HTERT RPE-1 (cell line): Measurements from ENCODE around the gene BANK1.

ENCODE experiments used
- in situ Hi-C: fragments of 300-500 bp; cut with MboI; formaldehyde crosslinking; loops from 4 replicates; pipeline ENCODE4 v1.14.3; 2020; ENCODE audit warnings: low sequenced_read_pairs

Gene BANK1, protein sequence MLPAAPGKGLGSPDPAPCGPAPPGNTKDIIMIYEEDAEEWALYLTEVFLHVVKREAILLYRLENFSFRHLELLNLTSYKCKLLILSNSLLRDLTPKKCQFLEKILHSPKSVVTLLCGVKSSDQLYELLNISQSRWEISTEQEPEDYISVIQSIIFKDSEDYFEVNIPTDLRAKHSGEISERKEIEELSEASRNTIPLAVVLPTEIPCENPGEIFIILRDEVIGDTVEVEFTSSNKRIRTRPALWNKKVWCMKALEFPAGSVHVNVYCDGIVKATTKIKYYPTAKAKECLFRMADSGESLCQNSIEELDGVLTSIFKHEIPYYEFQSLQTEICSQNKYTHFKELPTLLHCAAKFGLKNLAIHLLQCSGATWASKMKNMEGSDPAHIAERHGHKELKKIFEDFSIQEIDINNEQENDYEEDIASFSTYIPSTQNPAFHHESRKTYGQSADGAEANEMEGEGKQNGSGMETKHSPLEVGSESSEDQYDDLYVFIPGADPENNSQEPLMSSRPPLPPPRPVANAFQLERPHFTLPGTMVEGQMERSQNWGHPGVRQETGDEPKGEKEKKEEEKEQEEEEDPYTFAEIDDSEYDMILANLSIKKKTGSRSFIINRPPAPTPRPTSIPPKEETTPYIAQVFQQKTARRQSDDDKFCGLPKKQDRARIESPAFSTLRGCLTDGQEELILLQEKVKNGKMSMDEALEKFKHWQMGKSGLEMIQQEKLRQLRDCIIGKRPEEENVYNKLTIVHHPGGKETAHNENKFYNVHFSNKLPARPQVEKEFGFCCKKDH

GRCh38 chr4:101790521-101791181 is at the start of gene BANK1:
Gene BANK1, plus strand, starts transcription at chr4:101790730. Its CDS starts 151 bp downstream, at chr4:101790881.
- in situ Hi-C loops: no loop called here

GRCh38 chr4:101753721-101754120 is 36.8 kb upstream of the BANK1 start:
- in situ Hi-C loops: no loop called here

DNA sequence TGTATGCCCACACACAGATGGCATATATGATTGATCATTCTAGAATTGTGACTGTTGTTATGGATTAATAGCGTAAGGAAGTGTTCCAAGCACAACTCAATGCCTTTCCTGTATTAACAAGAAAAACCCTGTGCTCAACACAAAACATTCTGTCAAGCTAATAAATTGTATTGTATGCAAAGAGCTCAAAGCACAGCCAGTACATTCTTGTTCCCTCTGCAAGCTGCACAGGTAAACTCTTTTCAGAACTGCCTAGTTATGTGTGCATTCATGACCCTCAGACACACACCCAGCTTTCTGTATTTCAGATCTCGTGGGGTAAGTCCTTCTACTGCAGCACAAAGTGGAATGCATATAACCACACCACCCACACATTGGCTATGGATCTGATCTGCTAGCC is 34.3 kb upstream of the BANK1 start:
- in situ Hi-C loops: no loop called here

GRCh38 chr4:101761405-101761804 is 29.1 kb upstream of the BANK1 start:
- in situ Hi-C loops: no loop called here

DNA sequence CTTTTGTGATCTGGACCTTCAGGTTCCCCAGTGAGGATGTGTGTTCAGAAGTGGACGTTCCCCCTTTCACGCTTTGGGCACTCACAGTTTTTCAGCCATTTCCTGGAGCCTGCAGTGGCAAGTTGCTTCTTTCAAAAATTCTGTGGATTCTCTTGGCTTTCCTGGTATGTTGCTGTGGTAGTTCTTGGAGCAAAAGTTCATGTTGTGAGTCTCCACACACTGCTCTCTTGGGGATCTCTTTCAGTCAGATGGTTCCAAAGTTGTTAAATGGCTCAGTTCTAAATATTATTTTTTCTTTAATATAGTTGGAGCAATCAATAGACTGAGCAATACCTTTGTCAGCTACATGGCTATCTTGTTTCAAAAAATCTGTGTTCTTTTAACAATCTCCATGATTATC is 28.5 kb upstream of the BANK1 start:
- in situ Hi-C loops: no loop called here

DNA sequence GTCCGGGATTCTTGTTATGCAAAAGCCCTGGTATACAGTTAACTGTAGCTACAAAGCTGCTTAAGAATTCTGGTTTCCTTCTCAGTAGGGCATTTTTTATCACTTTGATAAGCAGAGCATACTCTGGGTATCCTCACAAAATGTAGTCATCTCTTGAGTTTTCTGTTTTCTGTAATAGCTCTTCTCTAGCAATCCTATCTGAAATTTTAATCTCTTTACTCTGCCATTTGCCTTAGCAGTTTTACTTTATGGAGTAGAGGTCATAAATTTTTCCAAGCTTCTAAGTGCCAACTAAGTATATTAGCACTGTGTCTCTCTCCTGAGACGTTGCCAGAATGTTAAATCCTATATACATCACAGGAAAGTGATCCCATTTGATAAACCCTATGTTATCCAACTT is 28.0 kb upstream of the BANK1 start:
- in situ Hi-C loops: no loop called here

DNA sequence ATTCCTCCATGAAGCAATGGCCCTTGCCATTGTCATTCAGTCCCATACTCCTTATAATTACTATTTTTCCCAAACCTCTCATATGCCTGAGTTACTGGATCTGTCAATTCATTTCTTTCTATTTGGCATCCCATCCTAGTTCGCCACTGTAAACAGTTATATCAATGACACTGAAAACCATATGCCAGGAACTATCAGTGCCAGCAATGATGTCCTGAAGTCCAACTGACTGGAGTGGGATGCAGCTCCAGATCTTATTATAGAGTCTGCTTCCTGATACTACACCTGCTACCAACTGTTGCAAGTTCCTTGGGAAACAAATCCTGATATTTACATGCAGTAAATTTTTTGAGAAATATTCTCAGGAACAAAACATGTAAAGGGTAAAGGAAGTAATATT is 27.0 kb upstream of the BANK1 start:
- in situ Hi-C loops: no loop called here

GRCh38 chr4:101774807-101775206 is 15.7 kb upstream of the BANK1 start:
- in situ Hi-C loops: no loop called here

DNA sequence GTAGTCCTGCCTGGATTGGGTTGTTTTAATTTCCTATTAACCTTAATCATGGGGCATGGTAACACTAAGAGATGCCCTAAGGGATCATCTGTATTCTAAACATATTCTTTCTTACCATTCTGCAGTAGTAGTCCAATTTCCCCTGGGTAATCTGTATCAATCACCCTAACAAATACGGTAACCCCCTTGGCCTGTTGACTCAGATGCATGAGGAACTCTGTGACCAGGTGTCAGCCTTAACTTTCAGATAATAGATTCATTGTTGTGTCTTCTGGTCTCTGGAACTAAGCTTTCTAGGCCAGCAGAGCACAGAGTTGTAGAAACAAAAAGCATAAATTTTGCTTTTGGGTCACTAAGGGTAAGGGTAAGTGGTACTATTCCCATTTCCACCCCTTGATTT is 13.1 kb upstream of the BANK1 start:
- in situ Hi-C loops: no loop called here

DNA sequence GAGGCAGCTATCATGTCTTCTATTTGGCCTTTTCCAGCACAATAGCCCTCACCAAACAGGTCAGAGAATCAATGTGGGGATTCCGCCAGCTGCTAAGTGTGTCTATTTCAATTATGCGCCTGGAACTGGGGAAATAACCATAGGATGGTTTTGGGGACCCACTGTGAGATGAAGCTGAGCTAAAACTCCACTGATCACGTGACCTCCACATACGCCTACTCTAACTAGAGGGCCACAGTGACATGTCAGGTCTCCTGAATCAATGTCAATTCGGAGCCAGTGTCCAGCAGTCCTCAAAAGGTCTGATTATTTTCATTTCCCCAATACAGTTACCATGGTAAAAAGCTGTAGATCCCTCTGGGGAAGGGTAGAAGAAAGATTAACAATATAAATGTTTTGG is 10.2 kb upstream of the BANK1 start:
- in situ Hi-C loops: no loop called here

GRCh38 chr4:101782546-101782945 is 8.0 kb upstream of the BANK1 start:
- in situ Hi-C loops: no loop called here

DNA sequence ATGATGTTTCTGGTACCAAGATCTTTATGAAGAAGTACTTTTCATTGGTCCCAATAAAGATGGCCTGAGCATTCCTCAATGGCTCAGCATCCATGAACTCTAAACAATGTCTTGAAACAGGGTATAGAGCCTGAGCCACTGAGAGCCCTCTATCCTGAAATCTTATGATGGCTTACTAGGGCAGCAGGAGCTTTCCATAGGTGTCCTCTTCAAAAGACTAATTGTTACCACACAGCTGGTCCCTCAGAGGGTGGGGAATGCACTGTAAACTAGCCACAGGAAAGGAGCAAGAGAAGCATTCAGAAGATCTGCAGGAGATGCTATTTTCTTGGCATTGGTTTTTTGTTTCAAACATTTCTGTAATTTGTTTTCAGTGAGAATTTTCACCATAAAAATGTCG is 5.6 kb upstream of the BANK1 start:
- in situ Hi-C loops: no loop called here

GRCh38 chr4:101785486-101785885 is 5.0 kb upstream of the BANK1 start:
- in situ Hi-C loops: no loop called here

DNA sequence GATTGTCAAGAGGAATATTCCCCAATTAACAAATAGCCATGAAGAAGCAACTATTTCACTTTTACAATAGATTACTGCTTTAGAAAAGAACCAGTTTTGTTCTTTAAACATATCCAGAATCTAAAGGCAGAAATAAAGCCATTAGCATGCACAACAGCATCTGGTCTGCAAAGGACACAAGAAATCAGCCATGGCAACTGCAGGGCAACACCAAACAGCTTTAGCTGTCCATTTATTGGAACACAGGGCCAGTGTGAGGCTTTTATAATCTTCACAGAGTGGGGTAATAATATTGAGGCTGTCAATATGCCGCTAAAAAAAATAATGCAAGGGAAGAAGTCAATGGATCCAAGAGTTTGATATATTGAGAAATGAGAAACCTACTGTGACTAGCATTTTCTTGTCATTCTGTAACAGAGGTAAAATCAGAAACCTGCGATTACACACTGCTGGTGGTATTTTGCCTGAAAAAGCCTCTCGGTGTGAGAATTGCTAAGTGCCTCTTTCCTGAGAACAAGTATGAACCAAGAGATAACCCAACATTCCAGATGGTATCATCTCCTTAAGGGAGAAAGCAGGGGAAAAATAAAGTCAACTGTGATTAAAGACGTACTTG is 2.7 kb upstream of the BANK1 start:
- in situ Hi-C loops: no loop called here

GRCh38 chr4:101791182-101791558 is 640 bp downstream of the BANK1 start:
- in situ Hi-C loops: no loop called here

GRCh38 chr4:101792056-101792590 is 1.6 kb downstream of the BANK1 start:
- in situ Hi-C loops: no loop called here

DNA sequence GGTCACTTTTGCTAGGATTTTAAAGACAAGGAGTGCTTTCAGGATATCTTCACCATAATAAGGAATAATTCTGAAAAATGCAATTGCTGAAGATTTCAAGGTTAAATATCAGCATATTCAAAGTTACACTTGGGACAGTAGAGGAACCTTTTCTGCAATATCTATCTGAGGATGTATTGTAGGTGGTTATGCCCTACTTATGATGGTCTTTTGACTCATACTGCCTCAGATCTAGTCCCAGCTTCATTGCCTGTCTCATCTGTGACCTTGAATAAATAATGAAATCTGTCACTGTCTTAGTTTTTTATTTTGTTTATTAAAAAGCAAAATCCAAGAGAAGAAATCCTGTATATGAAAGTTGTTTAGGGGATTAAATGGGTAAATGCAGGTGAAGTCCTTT is 2.9 kb downstream of the BANK1 start:
- in situ Hi-C loops: no loop called here

DNA sequence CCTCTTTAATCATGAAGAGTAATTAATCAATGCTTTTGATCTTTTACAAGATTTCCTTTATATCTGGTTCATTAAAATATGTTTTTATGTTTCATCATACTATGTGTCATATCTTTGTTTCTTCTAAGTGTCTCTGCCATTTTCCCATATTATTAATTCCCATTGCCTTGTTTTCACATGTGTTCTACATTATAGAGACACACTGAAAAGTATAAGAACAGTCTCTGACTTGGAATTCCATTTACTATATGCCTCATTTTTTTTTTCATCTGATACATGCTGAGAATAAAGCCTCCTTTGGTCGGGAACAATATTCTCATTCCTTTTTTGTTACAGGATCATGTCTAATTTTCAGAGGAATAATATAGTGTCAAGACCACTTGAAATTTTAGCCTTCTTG is 4.3 kb downstream of the BANK1 start:
- in situ Hi-C loops: no loop called here

DNA sequence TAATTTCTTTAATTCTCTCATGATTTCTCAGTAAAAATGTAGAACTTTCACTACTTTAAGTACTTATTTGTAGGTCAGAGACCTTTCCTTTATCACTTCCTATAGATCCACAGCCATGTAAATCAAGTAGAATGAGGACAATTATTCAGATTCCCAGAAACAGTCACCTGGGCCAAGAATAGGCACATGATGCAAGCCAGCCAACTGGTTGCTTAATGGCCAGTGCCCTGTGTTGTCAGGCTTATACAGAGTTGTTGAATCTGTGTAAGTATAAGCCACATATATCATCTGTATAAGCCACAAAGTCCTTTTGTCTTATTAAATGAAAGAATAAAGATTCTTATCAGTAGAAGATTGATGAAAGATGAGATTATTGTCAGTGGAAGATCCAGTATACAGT is 5.2 kb downstream of the BANK1 start:
- in situ Hi-C loops: no loop called here

- in situ Hi-C loops: no loop called here
These were observed 11.4 kb downstream of the BANK1 start for GRCh38 chr4:101801958-101802357.

DNA sequence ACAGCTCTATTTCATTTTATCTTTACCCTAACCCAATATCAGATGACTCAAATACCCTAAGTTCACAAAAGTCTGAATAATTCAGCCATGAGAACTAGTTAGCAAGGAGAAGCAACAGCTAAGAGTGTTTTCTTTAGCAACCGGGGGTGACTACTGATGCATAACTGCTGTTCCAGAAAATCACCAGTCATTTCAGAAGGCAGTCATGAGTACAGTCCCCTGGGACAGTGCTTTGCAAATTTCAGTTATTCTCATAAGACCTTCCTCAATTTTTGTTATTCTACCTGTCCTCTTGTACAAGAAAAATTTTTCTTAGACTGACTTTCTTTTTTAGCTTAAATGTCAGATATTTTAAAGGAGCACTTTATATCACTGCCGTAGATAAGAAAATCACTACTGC is 16.4 kb downstream of the BANK1 start:
- in situ Hi-C loops: no loop called here
